22Rv1 (cell line): ENCODE data around the gene PACS1.

ENCODE experiments used
- H3K27ac ChIP-seq: fragments of 450-650 bp; 2 replicates; pipeline ENCODE4 v1.5.1; 2017
- ZFX ChIP-seq: fragments of 450-650 bp; IDR thresholded peaks from 2 replicates; pipeline ENCODE4 v1.6.1; 2017; ENCODE audit warnings: antibody characterized with exemption, borderline replicate concordance
- TF ChIP-seq, protein P1 (sequence below): fragments of 450-650 bp; IDR thresholded peaks from 2 replicates; pipeline ENCODE4 v1.5.1; 2017; ENCODE audit warnings: mild to moderate bottlenecking

Gene PACS1

DNA sequence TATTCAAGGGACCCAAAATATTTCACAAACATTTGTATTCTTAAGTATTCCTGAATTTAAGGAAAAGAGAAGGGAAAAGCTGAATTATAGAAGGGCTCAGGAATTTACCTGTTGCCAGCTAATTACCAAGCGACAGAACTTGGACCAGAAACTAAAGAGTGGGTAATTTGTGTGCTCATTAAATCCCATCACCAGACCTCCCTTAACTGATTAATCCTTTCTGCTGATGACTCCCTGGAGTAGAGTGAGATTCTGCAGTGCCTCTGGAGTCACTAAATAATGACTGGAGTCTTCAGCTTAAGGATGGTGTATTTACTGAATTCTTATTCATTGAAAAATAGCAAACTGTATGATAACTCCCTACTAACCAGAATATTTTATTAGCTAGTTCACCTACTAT is 124.3 kb downstream of the PACS1 start:
- no peak overlapping the region for H3K27ac ChIP-seq
- TF ChIP-seq ZFX: no peak
- TF ChIP-seq, protein P1, sequence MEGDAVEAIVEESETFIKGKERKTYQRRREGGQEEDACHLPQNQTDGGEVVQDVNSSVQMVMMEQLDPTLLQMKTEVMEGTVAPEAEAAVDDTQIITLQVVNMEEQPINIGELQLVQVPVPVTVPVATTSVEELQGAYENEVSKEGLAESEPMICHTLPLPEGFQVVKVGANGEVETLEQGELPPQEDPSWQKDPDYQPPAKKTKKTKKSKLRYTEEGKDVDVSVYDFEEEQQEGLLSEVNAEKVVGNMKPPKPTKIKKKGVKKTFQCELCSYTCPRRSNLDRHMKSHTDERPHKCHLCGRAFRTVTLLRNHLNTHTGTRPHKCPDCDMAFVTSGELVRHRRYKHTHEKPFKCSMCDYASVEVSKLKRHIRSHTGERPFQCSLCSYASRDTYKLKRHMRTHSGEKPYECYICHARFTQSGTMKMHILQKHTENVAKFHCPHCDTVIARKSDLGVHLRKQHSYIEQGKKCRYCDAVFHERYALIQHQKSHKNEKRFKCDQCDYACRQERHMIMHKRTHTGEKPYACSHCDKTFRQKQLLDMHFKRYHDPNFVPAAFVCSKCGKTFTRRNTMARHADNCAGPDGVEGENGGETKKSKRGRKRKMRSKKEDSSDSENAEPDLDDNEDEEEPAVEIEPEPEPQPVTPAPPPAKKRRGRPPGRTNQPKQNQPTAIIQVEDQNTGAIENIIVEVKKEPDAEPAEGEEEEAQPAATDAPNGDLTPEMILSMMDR: no peak

DNA sequence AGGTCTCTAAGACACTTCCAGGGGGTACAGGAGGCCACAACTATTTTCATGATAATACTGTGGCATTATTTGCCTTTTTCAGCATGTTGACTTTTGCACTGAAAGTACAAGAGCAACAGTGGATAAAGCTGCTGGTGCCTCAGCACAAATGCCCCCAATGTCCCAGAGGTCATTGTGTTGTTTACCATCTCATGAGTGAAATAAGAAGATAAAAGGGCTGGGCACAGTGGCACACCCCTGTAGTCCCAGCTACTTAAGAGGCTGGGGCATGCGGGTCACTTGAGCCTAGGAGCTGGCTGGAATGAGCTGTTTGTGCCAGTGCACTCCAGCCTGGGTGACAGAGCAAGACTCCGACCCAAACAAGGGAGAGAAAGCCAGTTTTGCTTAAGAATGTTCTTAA is 125.8 kb downstream of the PACS1 start:
- H3K27ac ChIP-seq: no peak overlapping the region
- no peak for TF ChIP-seq ZFX
- TF ChIP-seq, protein P1: no peak

DNA sequence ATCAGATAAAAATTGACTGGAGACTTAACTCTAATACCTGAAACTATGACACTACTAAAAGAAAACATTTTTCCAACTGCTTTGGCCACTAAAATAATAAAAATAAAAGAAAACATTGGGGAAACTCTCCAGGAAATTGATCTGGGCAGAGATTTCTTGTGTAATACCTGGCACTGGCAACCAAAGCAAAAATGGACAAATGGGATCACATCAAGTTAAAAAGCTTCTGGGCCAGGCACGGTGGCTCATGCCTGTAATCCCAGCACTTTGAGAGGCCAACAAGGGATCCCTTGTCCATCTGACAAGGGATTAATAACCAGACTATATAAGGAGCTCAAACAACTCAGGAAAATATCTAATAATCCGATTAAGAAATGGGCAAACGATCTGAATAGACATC is 133.8 kb downstream of the PACS1 start:
- H3K27ac ChIP-seq: no peak overlapping the region
- TF ChIP-seq, protein P1: no peak
- TF ChIP-seq ZFX: no peak

DNA sequence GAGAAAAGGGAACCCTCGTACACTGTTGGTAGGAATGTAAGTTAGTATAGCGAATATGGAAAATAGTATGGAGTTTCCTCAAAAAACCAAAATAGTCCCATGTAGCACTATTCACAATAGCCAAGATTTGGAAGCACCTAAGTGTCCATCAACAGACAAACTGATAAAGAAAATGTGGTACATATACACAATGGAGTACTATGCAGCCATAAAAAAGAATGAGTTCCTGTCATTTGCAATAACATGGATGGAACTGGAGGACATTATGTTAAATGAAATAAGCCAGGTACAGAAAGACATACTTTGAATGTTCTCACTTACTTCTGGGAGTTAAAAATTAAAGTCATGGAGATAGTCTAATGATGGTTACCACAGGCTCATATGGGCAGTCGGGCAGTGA is 134.3 kb downstream of the PACS1 start:
- TF ChIP-seq, protein P1: no peak
- TF ChIP-seq ZFX: no peak
- H3K27ac ChIP-seq: no peak overlapping the region

DNA sequence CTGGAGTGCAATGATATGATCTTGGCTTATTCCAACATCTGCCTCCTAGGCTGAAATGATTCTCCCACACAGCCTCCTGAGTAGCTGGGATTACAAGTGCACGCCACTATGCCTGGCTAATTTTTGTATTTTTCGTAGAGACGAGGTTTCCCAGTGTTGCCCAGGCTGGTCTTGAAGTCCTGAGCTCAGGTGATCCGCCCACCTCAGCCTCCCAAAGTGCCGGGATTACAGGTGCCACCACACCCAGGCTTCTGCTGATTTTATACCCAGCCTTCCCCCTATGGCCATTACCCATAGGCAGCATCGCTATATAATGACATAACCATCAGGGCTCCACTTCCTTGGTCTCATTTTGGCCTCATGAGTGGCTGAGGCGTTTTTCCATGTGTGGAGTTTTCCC is 137.7 kb downstream of the PACS1 start:
- TF ChIP-seq ZFX: no peak
- no peak overlapping the region for H3K27ac ChIP-seq

DNA sequence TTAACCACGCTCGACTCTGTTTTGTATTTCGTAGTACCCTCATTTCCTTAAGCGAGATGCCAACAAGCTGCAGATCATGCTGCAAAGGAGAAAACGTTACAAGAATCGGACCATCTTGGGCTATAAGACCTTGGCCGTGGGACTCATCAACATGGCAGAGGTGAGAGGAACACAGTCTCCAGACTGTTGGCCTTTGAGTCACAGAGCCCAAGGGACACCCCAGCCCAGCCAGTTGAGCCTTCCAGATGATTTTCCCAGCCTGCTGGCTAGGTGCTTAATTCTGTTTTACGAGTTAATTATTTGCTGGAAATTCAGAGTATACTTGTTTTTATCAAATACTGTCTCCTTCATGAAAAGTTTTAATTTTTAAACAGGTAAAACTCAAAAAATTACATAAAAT is 141.0 kb downstream of the PACS1 start:
- no peak for TF ChIP-seq ZFX
- TF ChIP-seq, protein P1: no peak

DNA sequence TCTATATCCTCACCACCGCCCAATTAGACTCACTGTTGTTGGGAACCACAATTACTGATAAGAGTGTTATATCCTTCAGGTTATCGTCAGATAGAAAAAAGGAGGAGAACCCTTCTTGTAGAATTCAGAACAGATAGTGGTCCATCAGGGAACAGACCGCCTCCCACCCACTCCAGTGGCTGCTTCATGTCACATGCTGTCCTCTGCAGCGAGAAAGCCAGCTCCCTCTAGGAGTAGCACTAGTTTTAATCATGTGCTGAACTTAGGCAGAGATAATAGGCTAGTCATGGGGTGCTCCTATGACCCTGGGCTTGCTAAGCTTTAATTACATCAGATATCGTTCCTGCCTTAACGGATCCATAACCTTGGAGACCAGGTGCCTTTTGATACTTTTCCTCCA is 146.8 kb downstream of the PACS1 start:
- TF ChIP-seq, protein P1: no peak
- TF ChIP-seq ZFX: no peak
- no peak overlapping the region for H3K27ac ChIP-seq

More for the DNA sequence above, 141.0 kb downstream of the PACS1 start:
- H3K27ac ChIP-seq: no peak overlapping the region

DNA sequence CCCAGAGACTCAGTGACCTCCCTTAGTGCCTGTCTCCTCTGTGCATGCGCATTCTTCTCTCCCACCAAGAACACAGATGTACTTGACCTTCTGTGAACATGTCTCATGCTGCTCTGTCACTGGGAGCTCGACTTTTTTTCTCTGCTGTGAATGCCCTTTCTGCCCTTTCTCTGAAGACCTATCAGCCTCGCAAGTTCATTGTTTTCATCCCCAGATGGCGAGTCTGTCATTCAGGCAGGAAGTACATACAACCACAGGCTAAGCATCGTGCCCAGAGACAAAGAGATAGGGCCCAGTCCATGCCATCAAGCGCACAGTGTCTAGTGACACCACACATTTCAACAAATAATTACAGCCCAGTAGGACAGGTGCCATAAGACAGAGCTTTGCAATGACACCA is 148.0 kb downstream of the PACS1 start:
- no peak overlapping the region for H3K27ac ChIP-seq
- no peak for TF ChIP-seq ZFX
- TF ChIP-seq, protein P1: no peak
